ENCODE measurements around the gene WHRN. TPM values are rescaled to one million over a fixed set of nuclear protein-coding genes. Genes with fewer than 3 reads are reported as not detected.

The WHRN gene
- total and polyA plus RNA-seq, 2 of the 13 experiments (the other 11 are each of a cell fraction or from before 2014, with no cell fraction given) = 2.3 to 5.3 TPM

GRCh38 chr9:114513055-114513958 lies 8.0 kb upstream of the WHRN start:
- Histone ChIP-seq H3K4me1 (ENCODE audit: insufficient read depth, low read length) (no peaks in the 10 kb centered on the region), H3K27ac (ENCODE audit: extremely low read length, insufficient read depth, low read length) (no peak overlapping the region), H2AFZ (ENCODE audit: low read length) (no peak overlapping the region), H3K9ac (ENCODE audit: insufficient read depth, low read depth, low read length) (no peak overlapping the region), H4K20me1 (ENCODE audit: insufficient read depth, low read length) (no peaks in the 10 kb centered on the region), H3K9me3 (ENCODE audit: low read length) (no peaks in the 10 kb centered on the region), H3K79me2 (ENCODE audit: insufficient read depth, low read length) (no peaks in the 10 kb centered on the region), H3K4me2 (ENCODE audit: low read depth, low read length) (no peak overlapping the region), H3K27me3 (ENCODE audit: control insufficient read depth in 1 of 2, insufficient read depth in 2 of 2, low read length in 2 of 2) (peaks cover 2 to 48% of the 10 kb centered on the region in 2 experiments), H3K4me3 (replicated peaks in 1 of 3; ENCODE audit: insufficient read depth in 1 of 3, low read depth in 2 of 3, low read length in 3 of 3) (no peak overlapping the region), H3K36me3 (replicated peaks in 1 of 2; ENCODE audit: control insufficient read depth in 1 of 2, insufficient read depth in 2 of 2, low read length in 2 of 2) (no peaks in the 10 kb centered on the region)
- ChIA-PET POLR2A (no interaction called here), CTCF (ENCODE audit: low intra/inter-chr PET ratio, low total read pairs) (no interaction called here)
- ATAC-seq (no peak), FAIRE-seq (no peak), DNase-seq (ENCODE audit: low spot score) (no peak)
- in situ Hi-C loops (cut with HindIII; ENCODE audit: extremely low pct_ligation_motif_present, low pct_unique_long_range_greater_than_20kb) (no loop called here), intact Hi-C loops (cut with micrococcal nuclease; ENCODE audit: unreplicated experiment) (no loop called here)
- TF ChIP-seq MAFK (conservative IDR thresholded peaks at IDR 0.05 in 1 of 2, IDR thresholded peaks at IDR 0.05 in 1 of 2; ENCODE audit: low read length in 2 of 2) (peak in 1 of 2 experiments; percentile 58; a peak in 2 of 4 replicates), ARHGAP35 (CRISPR knock-in tag; IDR thresholded peaks at IDR 0.05; ENCODE audit: borderline replicate concordance) (no peak), MZF1 (CRISPR knock-in tag; IDR thresholded peaks at IDR 0.05; ENCODE audit: borderline replicate concordance) (no peak)
- 26% methylated on average over 10 of the region's 10 CpGs for WGBS (ENCODE audit: low lambda C conversion rate)
- no TSS peak for BruUV-seq (replicated peaks)

GRCh38 chr9:114511978-114512874 lies 7.0 kb upstream of the WHRN start:
- TF ChIP-seq CSRNP2 (CRISPR knock-in tag; conservative IDR thresholded peaks at IDR 0.05; ENCODE audit: low read depth) (no peak), CBX5 (CRISPR knock-in tag; IDR thresholded peaks at IDR 0.05; ENCODE audit: borderline replicate concordance) (no peak), KDM4B (CRISPR knock-in tag; IDR thresholded peaks at IDR 0.05) (no peak), SRSF9 (IDR thresholded peaks at IDR 0.05; ENCODE audit: borderline replicate concordance, insufficient read depth, low read depth, low read length, poor library complexity, severe bottlenecking) (no peak), FLYWCH1 (CRISPR knock-in tag; IDR thresholded peaks at IDR 0.05) (no peak), ZNF24 (IDR thresholded peaks at IDR 0.05) (no peak), ZNF644 (CRISPR knock-in tag; IDR thresholded peaks at IDR 0.05; ENCODE audit: low read depth) (no peak), SKIL (CRISPR knock-in tag; IDR thresholded peaks at IDR 0.05; ENCODE audit: borderline replicate concordance) (no peak)
- Histone ChIP-seq H3K9me3 (ENCODE audit: low read length) (no peaks in the 10 kb centered on the region), H2AFZ (ENCODE audit: low read length) (no peak overlapping the region), H3K27ac (ENCODE audit: extremely low read length, insufficient read depth, low read length) (no peak overlapping the region), H3K79me2 (ENCODE audit: insufficient read depth, low read length) (no peaks in the 10 kb centered on the region), H3K4me1 (ENCODE audit: insufficient read depth, low read length) (no peaks in the 10 kb centered on the region), H3K9ac (ENCODE audit: insufficient read depth, low read depth, low read length) (no peak overlapping the region), H3K27me3 (ENCODE audit: control insufficient read depth in 1 of 2, insufficient read depth in 2 of 2, low read length in 2 of 2) (peaks cover 2 to 52% of the 10 kb centered on the region in 2 experiments), H3K4me3 (replicated peaks in 1 of 3; ENCODE audit: insufficient read depth in 1 of 3, low read depth in 2 of 3, low read length in 3 of 3) (no peak overlapping the region), H3K4me2 (ENCODE audit: low read depth, low read length) (no peak overlapping the region), H4K20me1 (ENCODE audit: insufficient read depth, low read length) (no peaks in the 10 kb centered on the region), H3K36me3 (replicated peaks in 1 of 2; ENCODE audit: control insufficient read depth in 1 of 2, insufficient read depth in 2 of 2, low read length in 2 of 2) (no peaks in the 10 kb centered on the region)
- ChIA-PET CTCF (ENCODE audit: low intra/inter-chr PET ratio, low total read pairs) (no interaction called here), POLR2A (no interaction called here)
- DNase-seq (ENCODE audit: low spot score) (no peak), FAIRE-seq (no peak), ATAC-seq (no peak)
- 14% methylated on average over 12 of the region's 12 CpGs for WGBS (ENCODE audit: low lambda C conversion rate)
- BruUV-seq (replicated peaks) = no TSS peak
- intact Hi-C loops (cut with micrococcal nuclease; ENCODE audit: unreplicated experiment) (no loop called here), in situ Hi-C loops (cut with HindIII; ENCODE audit: extremely low pct_ligation_motif_present, low pct_unique_long_range_greater_than_20kb) (no loop called here)

All from HepG2 (cell line).